GM20000 (cell line): ENCODE data around the gene YPEL5.

Source experiments
- DNase-seq: peaks from one replicate; pipeline ENCODE4 v3.0.0; 2012; ENCODE audit warnings: low spot score
- TF ChIP-seq, protein P1 (sequence below): IDR thresholded peaks from 2 replicates; pipeline ENCODE4 v1.5.1; 2012; ENCODE audit warnings: mild to moderate bottlenecking, control low read depth; ENCODE audit errors: extremely low read depth, missing control alignments

YPEL5 gene

DNA sequence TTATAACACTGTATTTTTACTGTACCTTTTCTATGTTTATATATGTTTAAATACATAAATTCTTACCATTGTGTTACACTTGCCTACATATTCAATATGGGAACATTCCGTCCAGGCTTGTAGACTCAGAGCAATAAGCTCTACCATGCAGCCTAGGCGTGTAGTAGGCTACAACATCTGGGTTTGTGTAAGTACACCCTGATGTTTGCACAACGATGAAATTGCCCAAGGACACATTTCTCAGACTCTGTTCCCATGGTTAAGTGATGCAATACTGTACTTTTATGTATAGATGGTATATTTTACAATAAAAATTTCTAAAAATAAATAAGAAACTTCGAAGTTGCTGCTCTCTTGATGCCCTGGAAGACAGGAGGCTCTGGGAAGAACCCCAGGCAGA lies 38.4 kb downstream of the YPEL5 start:
- no peak for DNase-seq
- TF ChIP-seq, protein P1, sequence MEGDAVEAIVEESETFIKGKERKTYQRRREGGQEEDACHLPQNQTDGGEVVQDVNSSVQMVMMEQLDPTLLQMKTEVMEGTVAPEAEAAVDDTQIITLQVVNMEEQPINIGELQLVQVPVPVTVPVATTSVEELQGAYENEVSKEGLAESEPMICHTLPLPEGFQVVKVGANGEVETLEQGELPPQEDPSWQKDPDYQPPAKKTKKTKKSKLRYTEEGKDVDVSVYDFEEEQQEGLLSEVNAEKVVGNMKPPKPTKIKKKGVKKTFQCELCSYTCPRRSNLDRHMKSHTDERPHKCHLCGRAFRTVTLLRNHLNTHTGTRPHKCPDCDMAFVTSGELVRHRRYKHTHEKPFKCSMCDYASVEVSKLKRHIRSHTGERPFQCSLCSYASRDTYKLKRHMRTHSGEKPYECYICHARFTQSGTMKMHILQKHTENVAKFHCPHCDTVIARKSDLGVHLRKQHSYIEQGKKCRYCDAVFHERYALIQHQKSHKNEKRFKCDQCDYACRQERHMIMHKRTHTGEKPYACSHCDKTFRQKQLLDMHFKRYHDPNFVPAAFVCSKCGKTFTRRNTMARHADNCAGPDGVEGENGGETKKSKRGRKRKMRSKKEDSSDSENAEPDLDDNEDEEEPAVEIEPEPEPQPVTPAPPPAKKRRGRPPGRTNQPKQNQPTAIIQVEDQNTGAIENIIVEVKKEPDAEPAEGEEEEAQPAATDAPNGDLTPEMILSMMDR: no peak

DNA sequence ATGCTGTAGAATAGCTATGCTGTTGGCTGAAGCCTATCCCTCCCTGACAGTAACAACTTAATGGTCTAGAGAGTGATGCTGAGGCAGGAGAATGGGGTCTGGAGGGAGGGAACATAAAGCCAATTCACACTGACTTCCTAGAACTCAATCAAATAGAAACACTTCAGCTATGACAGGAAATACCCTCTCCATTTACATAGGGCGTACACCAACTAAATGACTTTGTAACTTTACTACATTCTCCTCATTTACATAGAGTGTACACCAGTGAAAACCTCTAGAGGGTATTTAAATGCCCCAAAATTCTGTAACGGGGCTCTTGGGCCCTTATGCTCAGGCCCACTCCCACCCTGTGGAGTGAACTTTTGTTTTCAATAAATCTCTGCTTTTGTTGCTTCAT lies 41.5 kb downstream of the YPEL5 start:
- TF ChIP-seq, protein P1: no peak
- no peak for DNase-seq

DNA sequence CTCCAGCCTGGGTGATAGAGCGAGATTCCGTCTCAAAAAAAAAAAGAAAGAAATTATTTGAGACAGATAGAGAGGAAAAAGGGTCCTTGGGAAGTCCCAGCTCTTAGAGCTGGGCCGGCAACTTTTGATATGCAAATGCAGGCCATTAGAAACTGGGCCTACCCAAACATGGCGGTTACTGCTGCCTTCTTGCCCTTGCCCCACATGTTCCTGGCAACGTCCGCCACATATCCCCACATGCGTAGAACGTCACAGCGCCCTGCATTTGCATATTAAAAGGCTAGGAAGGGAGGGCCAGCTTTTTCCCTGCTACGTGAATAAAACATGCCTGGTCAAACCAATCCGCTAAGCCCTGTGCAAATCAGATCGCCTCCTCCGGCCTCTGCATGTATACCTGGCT lies 43.8 kb downstream of the YPEL5 start:
- no peak for DNase-seq
- TF ChIP-seq, protein P1: no peak

DNA sequence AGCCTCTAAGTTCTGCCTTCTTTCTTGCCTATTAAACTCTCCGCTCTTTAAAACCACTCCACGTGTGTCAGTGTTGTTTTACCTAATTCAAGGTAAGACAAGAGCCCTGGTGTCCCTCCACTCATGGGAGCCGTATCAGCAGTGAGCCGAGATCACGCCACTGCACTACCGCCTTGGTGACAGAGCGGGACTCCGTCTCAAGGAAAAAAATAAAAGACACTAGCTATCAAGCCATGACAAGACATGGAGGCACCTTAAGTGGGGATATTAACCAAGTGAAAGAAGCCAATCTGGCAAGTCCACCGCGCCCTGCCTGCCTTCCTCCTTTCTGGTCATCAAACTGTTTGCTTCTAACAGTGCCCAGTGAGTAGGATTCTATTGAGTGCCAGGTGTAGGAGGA lies 44.3 kb downstream of the YPEL5 start:
- TF ChIP-seq, protein P1: no peak
- DNase-seq: no peak

DNA sequence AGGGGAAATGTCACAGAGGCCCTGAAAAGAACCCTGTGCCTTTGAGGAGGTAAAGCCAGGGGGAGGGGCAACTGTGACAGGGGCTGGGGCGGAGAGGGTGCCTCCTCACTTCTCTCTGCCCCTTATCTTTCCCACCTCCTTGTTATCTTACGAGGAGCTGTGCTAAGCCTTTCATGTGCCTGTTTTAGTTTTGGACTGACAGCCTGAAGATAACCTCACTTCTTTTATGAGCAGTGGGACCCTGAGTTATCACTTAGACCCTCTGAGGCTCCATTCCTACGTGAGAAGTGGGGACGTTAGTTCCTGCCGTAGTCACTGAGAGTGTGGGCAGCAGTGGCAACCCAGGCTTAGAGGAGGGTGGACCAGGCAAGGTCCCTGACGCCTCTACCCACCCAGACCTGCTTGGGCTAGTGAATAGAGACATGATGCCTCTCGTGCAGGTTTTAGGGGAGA lies 45.0 kb downstream of the YPEL5 start:
- TF ChIP-seq, protein P1: no peak
- DNase-seq: no peak

DNA sequence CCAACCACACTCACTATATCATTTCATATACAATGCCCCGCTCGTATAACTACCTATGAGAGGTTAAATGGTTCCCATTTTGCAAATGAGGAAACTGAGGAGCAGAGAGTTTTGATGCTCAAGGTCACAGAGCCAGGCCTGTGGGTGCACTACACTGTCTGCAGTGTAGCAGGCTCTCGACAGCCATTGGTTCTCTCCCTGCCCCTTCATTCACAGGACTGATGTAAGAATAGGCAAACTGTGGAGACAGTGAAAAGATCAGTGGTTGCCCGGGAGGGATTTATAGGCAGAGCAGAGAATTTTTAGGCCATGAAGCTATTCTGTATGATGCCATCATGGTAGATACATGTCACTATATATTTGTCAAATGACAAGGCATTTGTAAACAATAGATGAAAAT lies 45.5 kb downstream of the YPEL5 start:
- TF ChIP-seq, protein P1: no peak
- DNase-seq: no peak

DNA sequence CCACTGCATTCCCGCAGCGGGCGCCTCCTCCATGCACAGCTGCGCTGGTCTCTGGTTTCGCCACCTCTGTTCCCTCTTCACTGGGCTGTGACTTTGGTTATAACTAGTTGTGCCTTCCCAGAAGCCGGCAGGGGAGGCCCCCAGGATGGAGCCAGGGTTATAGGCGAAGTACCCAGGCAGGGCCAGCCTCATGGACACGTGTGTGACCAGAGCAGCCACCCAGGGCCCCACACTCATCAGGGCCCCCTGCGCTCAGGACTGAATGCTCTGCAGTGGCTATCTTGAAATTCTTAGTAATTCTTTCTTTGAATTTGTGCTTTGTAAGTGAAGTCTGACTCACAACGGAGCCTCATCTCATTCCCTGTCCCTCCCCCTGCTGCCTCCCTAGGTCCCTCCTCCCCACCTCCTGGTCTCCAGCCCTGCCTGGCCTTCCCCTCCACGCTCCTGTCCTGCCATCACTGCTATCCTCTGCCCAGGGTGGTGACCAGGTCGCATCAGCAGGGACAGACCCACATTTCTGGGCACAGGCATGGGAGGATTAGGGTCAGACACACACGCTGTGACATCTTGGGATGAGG lies 46.4 kb downstream of the YPEL5 start:
- TF ChIP-seq, protein P1: no peak
- no peak for DNase-seq

DNA sequence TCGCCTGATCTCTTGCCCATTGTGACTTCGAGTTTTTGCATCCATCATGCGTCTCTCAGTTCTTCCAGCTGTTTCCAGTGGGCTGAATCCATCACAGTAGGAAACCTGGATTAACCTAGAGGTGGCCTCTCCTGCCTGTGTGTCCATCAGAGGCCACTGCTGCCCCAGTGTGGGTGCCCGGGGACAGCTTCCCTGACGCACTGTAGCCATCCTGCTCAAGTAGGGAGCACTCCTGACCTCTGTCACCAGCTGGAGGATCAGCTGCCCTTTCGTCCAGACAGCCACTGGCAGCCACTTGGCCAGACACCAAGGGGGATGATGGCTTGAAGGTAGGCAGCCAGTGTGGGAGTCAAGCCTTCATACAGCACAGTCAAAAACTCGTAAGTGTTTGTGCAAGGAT lies 47.6 kb downstream of the YPEL5 start:
- TF ChIP-seq, protein P1: no peak

More for the DNA sequence above, 47.6 kb downstream of the YPEL5 start:
- DNase-seq: no peak
